Endometrium (tissue), 2 donors: ENCODE data around the gene RIMBP2.

Source experiments
- FAIRE-seq: peaks from 2 replicates; lab custom pipeline; 2012; peaks lifted over from hg19 to GRCh38; lab: Jason Lieb, UNC
- donor health status: control.
- donor health status: control.

Gene RIMBP2

DNA sequence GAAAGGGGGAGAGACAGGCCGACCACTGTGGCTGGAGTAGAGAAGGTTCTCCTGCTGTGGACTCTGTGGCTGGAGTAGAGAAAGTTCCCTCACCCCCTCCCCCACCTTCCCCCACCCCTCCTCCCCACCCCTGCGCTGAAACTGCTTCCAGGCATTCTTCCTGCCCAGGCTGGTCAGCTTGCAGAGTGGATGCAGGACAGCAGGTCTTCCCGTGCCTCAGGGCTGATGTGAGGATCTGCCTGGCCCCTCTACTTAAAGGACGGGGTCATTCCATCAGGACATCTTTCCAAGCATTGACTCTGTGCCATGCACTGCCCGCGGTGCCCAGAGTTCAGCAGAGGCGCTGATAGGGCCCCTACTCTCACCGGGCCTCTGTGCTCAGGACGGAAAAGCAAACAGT lies 13.2 kb upstream of the RIMBP2 start:
- FAIRE-seq, result no peak

DNA sequence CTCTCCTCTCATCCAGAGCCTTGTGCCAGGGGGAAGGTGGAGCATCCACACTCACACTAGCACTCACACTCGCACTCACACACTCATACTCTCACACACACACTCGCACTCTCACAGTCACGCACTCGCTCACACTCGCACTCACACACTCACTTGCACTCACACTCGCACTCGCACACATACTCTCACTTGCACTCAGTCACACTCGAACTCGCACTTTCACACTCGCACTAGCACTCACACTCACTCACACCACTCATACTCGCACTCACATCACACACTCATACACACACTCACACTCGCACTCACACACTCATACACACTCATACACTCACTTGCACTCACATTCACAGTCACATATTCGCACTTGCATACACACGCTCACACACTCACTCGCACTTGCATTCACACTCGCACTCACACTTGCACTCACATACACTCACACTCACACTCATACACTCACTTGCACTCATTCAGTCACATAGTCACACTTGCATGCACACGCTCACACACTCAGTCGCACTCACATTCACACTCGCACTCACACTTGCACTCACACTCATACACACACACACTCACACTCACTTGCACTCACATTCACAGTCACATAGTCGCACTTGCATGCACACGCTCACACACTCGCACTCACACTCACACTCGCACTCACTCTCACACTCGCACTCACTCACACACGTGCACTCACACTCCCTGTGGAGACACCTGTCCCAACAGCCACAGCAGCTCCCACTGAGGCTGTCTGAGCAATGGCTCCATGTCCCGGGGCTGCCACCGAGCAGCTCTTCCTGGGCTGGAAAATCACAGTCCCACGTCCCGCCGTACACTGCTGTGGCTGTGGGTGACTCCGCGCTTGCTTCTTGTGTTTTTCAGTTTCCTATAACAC lies 12.3 kb upstream of the RIMBP2 start:
- FAIRE-seq, result no peak

DNA sequence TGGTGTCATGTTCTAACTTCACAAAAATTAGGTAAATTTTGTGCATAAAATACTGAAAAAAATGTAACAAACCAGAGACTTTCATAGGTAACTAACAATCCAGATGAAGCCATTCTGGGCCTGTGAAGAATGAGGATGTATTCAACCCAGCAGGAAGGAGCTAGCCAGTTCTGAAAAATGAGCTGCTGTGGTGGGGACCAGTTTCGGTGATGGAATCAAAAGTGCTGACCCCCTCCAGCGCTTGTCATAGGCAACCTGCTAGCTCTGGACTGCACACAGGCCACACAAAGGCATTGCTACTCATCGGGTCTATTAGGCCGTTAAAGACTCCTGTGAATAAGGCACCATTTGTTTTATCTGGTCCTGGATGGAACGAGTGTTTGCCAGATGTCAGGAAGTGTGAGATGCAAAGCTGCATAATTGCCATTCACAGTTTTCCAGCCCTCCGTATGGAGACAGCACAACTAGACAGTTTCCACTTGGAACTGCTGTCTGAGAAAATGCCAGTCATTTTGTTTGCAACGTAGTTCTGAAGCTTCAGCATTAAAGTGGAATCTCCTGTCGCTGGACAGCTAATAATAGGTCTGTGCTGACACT lies 3.3 kb upstream of the RIMBP2 start:
- FAIRE-seq, result no peak

DNA sequence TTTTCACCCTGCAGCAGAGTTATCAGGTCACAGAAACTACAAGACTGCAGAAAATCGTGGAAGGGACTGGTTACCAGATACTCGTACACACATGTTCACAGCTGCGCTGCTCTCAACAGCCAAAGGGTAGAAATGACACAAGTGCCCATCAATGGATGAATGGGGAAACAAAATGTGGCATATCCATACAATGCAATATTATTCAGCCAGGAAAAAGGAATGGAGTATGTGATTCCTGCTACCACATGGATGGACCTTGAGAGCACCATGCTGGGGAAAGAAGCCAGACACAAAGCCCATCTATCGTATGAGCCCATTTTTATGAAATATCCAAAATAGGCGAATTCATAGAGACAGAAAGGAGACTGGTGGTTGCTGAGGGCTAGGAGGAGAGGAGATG lies 1.7 kb upstream of the RIMBP2 start:
- FAIRE-seq, result no peak

DNA sequence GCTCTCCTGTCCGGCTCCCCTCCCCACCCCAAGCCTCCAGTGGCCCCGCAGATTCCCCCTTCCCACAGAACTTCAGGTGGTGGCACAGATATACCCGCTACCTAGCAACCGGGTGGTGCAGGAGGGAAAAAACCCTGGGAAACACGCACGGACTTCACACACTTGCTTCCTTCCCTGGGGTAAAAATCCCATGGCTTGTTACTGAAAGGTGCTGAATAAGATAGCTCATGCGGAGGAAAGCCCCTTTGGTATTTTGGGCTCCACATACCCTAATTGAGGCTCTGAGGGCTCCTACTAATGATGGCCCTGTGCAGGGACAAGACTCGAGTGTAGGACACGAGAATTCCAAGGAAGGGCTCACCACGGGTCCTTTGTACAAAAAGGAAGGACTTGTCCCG lies 869 bp upstream of the RIMBP2 start:
- FAIRE-seq, result no peak

DNA sequence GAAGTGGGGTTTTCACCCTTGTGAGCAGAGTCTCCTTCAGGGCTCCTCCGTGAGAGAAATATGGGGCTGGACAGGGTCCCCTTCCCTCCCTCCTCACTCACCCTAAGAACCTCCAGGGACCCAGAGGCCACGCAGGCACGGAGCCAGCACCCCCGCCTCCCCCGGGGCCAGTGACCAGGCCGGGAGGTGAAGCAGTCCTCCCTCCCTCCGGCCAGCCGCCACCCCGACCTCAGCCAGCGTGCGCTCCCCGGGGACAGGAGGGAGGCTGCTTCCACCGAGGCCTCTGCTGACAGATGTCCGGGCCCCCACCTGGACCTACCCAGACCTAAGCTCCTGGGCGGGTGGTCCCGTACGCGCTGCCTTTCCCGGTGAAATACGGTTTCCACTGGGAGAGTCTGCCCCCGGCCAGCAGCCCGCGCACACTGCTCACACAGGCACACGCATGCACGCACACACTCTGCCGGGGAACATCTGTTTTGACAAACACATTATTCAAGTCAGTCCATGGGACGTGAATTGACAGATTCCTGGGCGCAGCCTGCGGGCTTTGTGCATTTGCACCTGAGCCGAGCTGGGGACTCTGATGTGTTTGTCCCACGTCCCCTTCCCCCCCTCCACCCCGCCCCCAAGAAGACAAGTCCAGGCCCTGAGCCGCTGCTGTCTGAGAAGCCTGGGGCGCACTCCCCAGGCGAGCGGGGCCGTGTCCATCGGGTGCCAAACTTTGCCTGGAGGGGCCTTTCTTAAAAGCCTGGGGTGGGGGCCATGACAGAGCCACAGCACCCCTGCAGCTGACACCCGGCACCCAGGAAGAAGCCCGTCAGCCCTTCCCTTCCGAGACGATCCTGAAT lies 725 bp downstream of the RIMBP2 start:
- FAIRE-seq, result no peak

DNA sequence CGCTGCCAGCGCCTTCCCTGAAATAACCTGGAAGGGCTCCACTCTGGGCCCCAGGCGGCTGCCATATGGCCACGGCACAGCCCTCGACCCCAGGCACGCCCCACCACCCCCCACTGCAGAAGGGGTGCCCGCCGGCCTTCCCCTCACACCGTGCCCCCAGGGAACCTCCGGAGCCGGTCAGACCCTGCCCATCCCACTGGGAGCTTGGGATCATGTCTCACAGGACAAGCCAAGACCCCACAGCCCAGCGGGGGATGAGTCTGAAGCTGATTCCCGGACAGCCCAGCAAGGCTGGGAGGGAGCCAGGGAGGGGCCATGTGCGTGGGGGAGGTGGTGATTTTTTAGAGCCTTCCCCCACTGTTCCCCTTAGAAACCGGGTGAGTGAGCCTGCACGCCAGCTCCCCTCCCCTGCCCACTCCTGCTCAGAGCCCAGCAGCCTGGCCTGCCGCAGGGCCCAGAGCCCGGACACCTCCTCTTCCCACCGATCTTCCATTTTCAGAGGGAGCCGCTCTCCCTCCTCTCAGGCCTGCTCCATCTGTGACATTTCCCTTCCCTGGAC lies 1.4 kb downstream of the RIMBP2 start:
- no peak for FAIRE-seq

DNA sequence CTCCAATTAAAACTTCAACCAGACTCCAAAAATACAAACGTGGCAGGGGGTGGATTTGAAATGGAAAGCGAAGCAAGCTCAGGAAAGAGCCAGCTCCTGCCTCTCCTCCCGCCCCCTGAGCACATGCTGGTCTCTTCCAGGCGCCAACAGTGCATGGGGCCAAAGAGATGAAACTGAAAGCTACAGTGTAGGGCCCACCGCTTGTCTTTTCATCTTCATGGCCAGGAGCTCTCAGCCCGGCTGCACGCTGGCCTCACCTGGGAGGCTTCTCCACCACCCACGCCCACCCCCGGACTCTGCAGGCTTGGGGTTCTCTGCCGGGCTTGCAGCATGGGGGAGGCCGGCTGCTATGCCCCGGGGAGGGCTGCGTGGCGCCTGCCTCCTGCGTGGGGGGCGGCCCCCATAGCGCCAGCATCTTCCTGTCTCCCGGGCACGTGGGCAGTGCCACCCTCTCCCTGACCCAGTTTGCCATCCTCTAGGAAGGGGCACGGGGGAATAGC lies 2.0 kb downstream of the RIMBP2 start:
- FAIRE-seq, result no peak

DNA sequence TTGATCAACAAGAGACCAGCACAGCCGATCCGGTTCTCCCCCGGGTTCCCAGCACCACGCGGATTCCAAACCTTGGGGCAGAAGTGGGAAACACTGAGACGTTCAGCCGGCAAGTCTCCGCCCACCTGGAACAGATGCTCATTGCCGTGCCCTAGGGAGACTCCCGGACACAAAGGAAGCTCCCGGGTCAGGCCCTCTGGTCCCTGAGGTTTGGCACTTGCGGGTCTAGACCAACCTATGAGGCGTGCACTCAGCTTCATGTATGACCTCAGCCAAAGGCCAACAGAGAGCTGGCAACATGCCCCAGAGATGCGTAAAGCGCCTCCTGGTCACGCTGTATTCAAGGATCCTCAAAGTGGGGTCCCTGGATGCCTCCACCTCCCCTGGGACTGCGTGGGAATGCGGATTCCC lies 2.5 kb downstream of the RIMBP2 start:
- FAIRE-seq, result no peak

DNA sequence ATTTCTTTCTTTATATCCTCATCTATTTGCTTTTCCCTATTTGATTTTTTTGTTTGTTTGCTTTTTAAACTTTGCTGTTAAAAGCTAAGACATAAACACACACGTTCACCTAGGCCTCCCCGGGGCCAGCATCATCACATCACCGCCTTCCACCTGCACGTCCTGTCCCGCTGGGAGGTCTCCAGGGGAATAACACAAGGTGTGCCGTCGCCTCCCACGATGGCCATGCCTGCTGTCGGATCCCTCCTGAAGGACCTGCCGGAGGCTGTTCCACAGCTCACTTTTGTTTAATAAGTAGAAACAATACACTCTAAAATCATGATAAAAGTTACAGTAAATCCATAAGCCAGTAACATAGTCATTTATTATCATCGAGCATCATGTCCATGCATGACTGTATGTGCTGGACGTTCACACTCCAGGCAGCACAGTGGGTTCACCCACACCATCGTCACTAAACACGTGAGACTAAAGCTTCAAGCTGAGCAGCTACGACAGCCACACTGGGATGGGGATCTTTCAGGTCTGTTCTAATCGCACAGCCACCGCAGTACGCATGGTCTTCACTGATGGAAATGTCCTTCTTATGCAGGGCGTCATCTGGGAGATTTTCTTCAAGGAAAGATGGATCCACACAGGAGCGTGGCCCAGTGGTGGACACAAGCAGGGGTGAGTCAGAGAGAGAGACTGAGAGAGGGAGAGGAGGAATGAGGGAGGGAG lies 3.6 kb downstream of the RIMBP2 start:
- FAIRE-seq, result no peak

DNA sequence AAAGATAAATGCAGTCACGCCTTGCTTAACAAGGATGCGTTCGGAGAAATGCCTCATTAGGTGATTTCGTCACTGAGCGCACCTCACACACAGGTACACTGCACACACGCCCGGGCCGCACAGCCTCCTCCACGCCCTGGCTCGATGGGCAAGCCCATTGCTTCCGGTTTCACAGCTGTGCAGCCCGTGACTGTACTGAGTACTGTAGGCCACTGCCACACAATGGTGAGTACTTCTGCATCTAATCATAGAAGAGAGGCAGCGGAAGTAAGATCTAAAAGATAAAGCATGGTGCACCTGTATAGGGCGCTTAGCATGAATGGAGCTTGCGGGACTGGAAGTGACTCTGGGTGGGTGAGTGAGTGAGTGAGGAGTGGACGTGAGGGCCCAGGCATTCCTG lies 4.3 kb downstream of the RIMBP2 start:
- no peak for FAIRE-seq

DNA sequence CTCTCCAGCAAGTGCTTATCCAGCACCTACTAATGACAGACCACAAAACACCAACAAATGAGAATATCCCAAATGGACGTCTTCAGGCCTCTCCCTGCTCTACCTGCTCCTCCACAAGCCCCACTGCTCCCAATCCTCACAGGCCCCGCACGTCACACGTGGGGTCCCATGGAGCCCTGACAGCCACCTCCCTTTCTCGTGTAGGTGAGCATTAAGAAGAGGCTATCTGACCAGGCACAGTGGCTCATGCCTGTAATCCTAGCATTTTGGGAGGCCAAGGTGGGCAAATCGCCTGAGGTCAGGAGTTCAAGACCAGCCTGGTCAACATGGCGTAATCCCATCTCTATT lies 5.4 kb downstream of the RIMBP2 start:
- no peak for FAIRE-seq

DNA sequence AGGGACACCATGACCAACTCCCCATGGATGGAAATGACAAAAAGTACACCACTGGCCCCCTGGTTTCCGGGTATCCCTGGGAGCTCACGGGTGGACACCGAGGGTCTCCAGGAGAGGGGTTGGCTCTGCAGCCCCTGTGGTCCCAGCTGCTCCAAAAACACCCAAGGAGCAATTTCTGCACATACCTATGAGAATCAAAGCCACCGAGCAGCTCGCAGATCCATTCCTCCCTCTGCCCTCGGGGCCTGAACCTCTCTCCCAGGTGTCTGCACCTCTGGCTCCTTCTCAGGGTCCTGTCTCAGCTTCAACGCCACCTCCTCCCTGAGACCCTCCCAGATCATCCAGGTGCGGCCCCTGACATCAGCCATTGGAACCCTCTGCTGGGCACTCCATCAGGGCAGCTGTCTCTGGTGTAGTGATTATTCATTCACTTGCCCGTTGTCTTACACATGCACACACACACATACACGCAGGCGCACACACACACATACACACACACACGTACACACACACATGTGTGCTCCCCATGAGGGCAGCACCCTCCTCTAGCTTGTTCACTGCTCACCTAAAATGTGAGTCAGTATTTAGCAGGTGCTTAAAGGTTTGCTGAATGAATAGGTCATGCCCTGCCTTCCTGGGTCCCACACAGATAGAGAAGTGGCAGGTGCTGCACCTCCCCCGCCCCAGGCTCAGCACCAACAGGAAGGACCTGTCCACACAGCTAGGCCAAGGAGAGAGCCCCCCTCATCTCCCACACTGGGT lies 5.9 kb downstream of the RIMBP2 start:
- FAIRE-seq, result no peak

DNA sequence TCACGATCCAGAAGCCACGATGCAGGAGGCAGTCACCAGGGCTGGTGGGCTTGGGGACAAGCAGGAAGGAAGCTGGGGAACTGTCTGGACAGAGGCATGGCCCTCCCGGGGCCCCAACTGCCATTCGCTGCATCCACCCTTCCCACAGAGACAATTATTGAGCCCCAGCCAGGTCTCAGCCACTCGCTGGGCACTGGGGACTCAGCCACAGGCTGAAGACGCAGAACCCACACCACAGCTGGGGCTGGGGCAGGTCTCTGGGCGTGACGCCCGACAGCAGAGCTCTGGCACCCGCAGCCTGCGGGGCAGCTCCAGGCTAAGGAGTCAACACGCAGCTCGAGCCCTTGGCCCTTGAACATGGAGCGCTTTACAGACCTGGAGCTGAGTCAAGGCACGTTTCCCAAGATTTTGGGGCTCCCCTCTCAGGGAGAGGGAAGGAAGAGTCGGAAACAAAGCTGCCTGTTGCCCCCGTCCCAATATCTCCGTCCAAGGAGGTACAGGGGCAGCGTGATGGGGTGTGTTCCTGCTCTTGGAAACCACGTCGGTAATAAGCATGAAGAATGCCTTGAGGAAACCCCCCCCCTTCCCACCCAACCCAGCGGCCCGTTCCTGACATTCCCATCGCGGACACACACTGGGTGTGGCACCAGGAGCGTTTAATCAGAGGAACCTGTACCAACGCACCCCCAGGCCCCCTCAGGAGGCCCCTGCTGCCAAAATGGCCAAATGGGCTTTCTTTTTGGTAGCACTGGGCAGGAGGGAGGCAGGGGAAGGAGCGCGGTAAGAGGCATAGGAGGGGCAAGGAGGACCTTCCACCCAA lies 6.7 kb downstream of the RIMBP2 start:
- no peak for FAIRE-seq

DNA sequence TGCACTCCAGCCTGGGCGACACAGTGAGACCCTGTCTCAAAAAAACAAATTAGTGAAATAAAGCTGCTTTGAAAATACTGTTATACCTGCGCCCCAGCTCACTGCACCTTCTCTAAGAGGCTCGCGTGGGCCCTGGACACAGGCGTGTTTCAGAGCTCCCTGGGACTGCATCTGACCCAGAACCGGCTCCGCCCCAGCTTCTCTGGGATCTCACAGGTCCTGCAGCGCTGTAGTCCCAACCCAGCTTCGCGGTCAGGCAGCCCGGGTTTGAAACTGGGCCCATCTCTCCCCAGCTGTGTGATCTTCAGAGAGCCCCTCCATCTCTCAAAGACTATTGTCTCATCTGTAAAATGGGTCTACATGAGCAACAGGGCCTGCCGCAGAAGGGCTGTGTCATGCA lies 7.5 kb downstream of the RIMBP2 start:
- no peak for FAIRE-seq

DNA sequence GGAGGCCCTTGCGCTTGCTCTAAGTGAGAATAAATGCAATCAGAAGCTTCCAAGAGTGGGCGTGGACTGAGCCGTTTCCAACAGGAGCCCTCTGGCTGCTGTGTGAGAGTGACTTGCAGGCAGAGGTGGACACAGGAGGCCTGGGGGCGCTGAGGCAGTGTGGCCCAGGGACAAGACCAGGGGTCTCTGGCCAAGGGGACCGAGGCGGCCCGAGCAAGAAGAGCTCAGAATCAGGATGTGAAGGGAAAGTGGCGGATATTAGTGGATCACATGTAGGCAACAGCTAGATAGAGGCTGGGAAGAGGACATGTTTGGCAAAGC lies 8.6 kb downstream of the RIMBP2 start:
- FAIRE-seq, result no peak

DNA sequence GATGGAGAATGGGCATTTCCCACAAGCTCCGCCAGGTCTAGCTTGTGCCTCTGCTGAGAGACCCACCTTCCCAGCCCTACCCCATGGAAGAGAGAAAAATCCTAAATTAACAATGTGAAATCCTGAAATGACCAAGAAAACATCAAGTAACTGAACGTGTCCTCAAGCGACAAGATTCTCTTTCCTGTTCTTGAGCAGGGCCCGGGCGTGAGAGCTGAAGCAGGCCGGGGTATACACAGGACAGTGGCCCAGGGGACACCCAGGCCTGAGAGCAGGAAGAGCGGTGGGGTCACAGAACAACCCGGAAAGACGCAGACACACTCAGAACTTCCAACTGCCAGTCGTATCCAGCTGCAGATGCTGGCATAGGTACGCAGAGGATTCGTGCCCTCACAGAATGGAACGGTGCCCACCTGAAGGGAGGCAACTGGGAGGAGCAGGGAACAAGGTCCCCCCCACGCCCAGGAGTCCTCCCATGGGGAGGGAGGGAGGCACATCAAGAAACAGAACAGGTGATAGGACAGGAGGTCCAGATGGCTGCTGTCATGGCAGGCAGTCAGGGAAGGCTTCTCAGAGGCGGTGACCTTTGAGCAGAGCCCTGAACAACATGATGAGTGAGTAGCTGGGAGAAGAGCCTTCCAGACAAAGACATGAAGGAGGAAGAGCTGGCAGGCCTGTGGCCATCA lies 9.1 kb downstream of the RIMBP2 start:
- FAIRE-seq, result no peak

DNA sequence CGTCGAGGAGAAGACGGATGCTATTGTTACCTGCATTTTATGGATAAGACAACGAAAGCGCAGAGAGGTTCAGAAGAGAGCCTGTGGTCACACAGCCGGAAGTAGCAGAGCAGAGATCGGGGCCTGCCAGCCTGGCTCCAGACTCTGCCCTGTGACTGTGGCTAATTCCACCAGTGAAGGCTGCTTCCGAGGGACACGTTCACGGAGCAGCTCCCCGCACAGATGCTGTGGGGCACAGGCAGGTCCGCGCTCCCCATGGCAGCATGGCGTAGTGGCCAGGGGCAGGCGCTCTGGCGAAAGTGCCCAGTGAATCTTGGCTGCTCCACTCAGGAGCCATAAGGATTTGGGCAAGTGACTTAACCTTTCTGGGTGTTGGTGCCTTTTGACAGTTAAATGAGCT lies 9.8 kb downstream of the RIMBP2 start:
- no peak for FAIRE-seq

DNA sequence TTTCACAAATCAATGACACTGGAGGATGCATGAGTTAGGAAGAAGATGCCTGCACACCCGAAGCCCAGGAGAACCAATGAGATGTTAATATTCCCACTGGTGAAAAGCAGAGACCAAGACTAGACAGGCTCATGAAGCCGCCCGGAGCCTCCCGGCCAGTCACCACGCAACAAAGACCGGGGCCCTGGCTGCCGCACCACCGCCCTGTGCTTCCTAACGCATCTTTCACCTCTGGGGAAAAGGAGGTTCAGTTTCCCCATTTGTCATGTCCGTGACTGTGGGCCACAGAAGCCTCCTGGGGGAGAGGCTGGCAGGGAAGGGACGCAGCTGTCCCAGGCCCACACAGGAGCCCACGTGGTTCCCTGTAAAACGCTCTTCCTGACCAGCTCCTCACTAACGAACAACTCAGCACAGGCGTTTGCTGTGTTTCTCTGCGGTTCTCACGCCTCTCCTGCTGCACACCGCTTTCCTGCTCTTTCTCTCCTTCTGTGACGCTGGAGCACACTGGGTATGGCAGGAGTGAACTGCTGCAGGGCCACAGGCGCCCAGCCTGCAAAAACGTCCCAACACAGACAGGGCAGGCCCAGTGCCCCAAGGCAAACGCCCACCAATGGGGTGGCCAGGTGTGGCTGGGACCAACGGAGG lies 10.8 kb downstream of the RIMBP2 start:
- FAIRE-seq, result no peak
